ENCODE measurements around the gene KCNIP4. TPM values are rescaled to one million over a fixed set of nuclear protein-coding genes. Genes with fewer than 3 reads are reported as not detected.

Gene KCNIP4
- total and polyA plus RNA-seq, 2 donors (not counting 1 experiment from before 2014, with no cell fraction given): not detected

- ChIA-PET CTCF (no interaction called here), POLR2A (no interaction called here)
- peaks cover 0 to 1% (median 0%) of the 10 kb centered on the region in 3 donors for H3K9me3 ChIP-seq (ENCODE audit: control extremely low read depth in 1 of 3, control insufficient read depth in 2 of 3, insufficient read depth in 1 of 3, low read length in 2 of 3)
- no peaks in the 10 kb centered on the region for H4K20me1 ChIP-seq (ENCODE audit: control insufficient read depth, insufficient read depth, low read length, poor library complexity, severe bottlenecking)
- H3K9ac ChIP-seq (ENCODE audit: low read length): no peak overlapping the region
- intact Hi-C loops (cut with micrococcal nuclease): no loop called here
- Mint-ChIP-seq H3K27ac (no peak overlapping the region), H3K27me3 (no peaks in the 10 kb centered on the region), H3K9me3 (ENCODE audit: insufficient read depth) (peaks cover 6% of the 10 kb centered on the region), H3K4me1 (no peaks in the 10 kb centered on the region), H3K4me3 (no peak overlapping the region)
- H3K36me3 ChIP-seq (replicated peaks in 1 of 2; ENCODE audit: control extremely low read depth in 1 of 2, control insufficient read depth in 1 of 2, extremely low read depth in 1 of 2, insufficient read depth in 2 of 2, low read length in 1 of 2): no peaks in the 10 kb centered on the region
- H3K79me2 ChIP-seq (ENCODE audit: control insufficient read depth, insufficient read depth, low read length): no peaks in the 10 kb centered on the region
- H3K27me3 ChIP-seq (replicated peaks in 1 of 4; ENCODE audit: control extremely low read depth in 1 of 4, control insufficient read depth in 3 of 4, insufficient read depth in 4 of 4, low read length in 3 of 4): no peaks in the 10 kb centered on the region
- H3K4me3 ChIP-seq (ENCODE audit: control extremely low read depth in 1 of 5, extremely low read depth in 1 of 5, insufficient read depth in 1 of 5, low read depth in 2 of 5, low read length in 4 of 5): no peak overlapping the region
- no peak overlapping the region for H3K4me2 ChIP-seq (replicated peaks; ENCODE audit: low read depth, low read length, poor library complexity, severe bottlenecking)
- no peak overlapping the region for H2AFZ ChIP-seq (ENCODE audit: insufficient read depth, low read depth, low read length, poor library complexity, severe bottlenecking)
- WGBS (ENCODE audit: insufficient coverage): 78% methylated on average over 2 of the region's 2 CpGs
- TF ChIP-seq CTCF (IDR thresholded peaks at IDR 0.05): no peak
- TF ChIP-seq EZH2 (IDR thresholded peaks at IDR 0.05; ENCODE audit: borderline replicate concordance, insufficient read depth, low read depth, low read length, poor library complexity, severe bottlenecking): no peak
- no peak overlapping the region for H3K27ac ChIP-seq (ENCODE audit: low read length in 2 of 2)
- ATAC-seq (ENCODE audit: low read depth) (no peak), DNase-seq (no peak)
- no peaks in the 10 kb centered on the region for H3K4me1 ChIP-seq (ENCODE audit: control insufficient read depth in 2 of 2, insufficient read depth in 2 of 2, low read length in 2 of 2)
These were observed 870.6 kb downstream of the KCNIP4 start for GRCh38 chr4:21077967-21078366.

GRCh38 chr4:21067351-21067750 lies 881.2 kb downstream of the KCNIP4 start:
- Histone ChIP-seq H3K36me3 (replicated peaks in 1 of 2; ENCODE audit: control extremely low read depth in 1 of 2, control insufficient read depth in 1 of 2, extremely low read depth in 1 of 2, insufficient read depth in 2 of 2, low read length in 1 of 2) (no peaks in the 10 kb centered on the region), H3K27ac (ENCODE audit: low read length in 2 of 2) (no peak overlapping the region), H3K4me3 (ENCODE audit: control extremely low read depth in 1 of 5, extremely low read depth in 1 of 5, insufficient read depth in 1 of 5, low read depth in 2 of 5, low read length in 4 of 5) (no peak overlapping the region), H3K9me3 (ENCODE audit: control extremely low read depth in 1 of 3, control insufficient read depth in 2 of 3, insufficient read depth in 1 of 3, low read length in 2 of 3) (peaks cover 0 to 10% (median 0%) of the 10 kb centered on the region in 3 donors), H3K4me1 (ENCODE audit: control insufficient read depth in 2 of 2, insufficient read depth in 2 of 2, low read length in 2 of 2) (no peaks in the 10 kb centered on the region), H3K9ac (ENCODE audit: low read length) (no peak overlapping the region), H3K79me2 (ENCODE audit: control insufficient read depth, insufficient read depth, low read length) (no peaks in the 10 kb centered on the region), H3K4me2 (replicated peaks; ENCODE audit: low read depth, low read length, poor library complexity, severe bottlenecking) (no peak overlapping the region), H4K20me1 (ENCODE audit: control insufficient read depth, insufficient read depth, low read length, poor library complexity, severe bottlenecking) (no peaks in the 10 kb centered on the region), H2AFZ (ENCODE audit: insufficient read depth, low read depth, low read length, poor library complexity, severe bottlenecking) (no peak overlapping the region), H3K27me3 (replicated peaks in 1 of 4; ENCODE audit: control extremely low read depth in 1 of 4, control insufficient read depth in 3 of 4, insufficient read depth in 4 of 4, low read length in 3 of 4) (no peaks in the 10 kb centered on the region)
- H3K27ac Mint-ChIP-seq: no peak overlapping the region
- ChIA-PET CTCF (no interaction called here), POLR2A (no interaction called here)
- TF ChIP-seq EZH2 (IDR thresholded peaks at IDR 0.05; ENCODE audit: borderline replicate concordance, insufficient read depth, low read depth, low read length, poor library complexity, severe bottlenecking): no peak
- TF ChIP-seq CTCF (IDR thresholded peaks at IDR 0.05): no peak
- peaks cover 4% of the 10 kb centered on the region for H3K9me3 Mint-ChIP-seq (ENCODE audit: insufficient read depth)
- WGBS (ENCODE audit: insufficient coverage): no CpG with 5 or more reads among the region's 1 CpG
- H3K4me3 Mint-ChIP-seq: no peak overlapping the region
- DNase-seq (no peak), ATAC-seq (ENCODE audit: low read depth) (no peak)
- no peaks in the 10 kb centered on the region for H3K27me3 Mint-ChIP-seq
- H3K4me1 Mint-ChIP-seq: no peaks in the 10 kb centered on the region
- intact Hi-C loops (cut with micrococcal nuclease): no loop called here
